SK-N-SH (cell line): Measurements from ENCODE around the gene AAGAB. TPM values are rescaled to one million over a fixed set of nuclear protein-coding genes. Genes with fewer than 3 reads are reported as not detected.

Experiments used
- CTCF ChIA-PET: fragments of 300-600, 350-600 bp; formaldehyde crosslinking; extraction: SDS; loops from one replicate; lab custom pipeline; 2021; lab: Yijun Ruan, JAX
- POLR2A ChIA-PET: fragments of 350-600 bp; sonication (Branson Sonifier 250); formaldehyde crosslinking; extraction: SDS; loops from one replicate; lab custom pipeline; 2020; ENCODE audit warnings: antibody characterized with exemption, inconsistent platforms; lab: Yijun Ruan, JAX
- DNase-seq: peaks from one replicate; pipeline ENCODE4 v3.0.0; 2012
- H2AFZ ChIP-seq: fragments of 200-600 bp; sonication (generic); 2 replicates; pipeline ENCODE4 v1.8.1; 2016; ENCODE audit warnings: antibody characterized with exemption, mild to moderate bottlenecking, low read depth
- H3F3A ChIP-seq: fragments of 200-600 bp; sonication (generic); replicated peaks from 2 replicates; pipeline ENCODE3; 2016; ENCODE audit warnings: antibody characterized with exemption, mild to moderate bottlenecking; ENCODE audit not compliant: insufficient read depth
- H3K27ac ChIP-seq, 2 experiments: fragments of 200-500 bp in 1 of 2; fragments of 200-600 bp in 1 of 2; sonication (Bioruptor generic) in 1 of 2; sonication (generic), shearing (Covaris generic) in 1 of 2; 2 replicates each; pipeline versions ENCODE4 v1.5.1 to v1.6.1; 2014 to 2016; ENCODE audit warnings: low read depth in 2 of 2, inconsistent platforms in 1 of 2, low read length in 1 of 2, mild to moderate bottlenecking in 1 of 2, mixed read lengths in 1 of 2
- H3K27me3 ChIP-seq: fragments of 200-600 bp; sonication (generic), shearing (Covaris generic); 2 replicates; pipeline ENCODE4 v1.6.1; 2016; ENCODE audit warnings: mixed run types; ENCODE audit not compliant: insufficient read depth
- H3K36me3 ChIP-seq, 2 experiments: fragments of 200-500 bp in 1 of 2; fragments of 200-600 bp in 1 of 2; sonication (Bioruptor generic) in 1 of 2; sonication (generic) in 1 of 2; replicated peaks in 1 of 2; 2 replicates each; pipeline versions ENCODE3 to v1.5.1; 2014 to 2016; ENCODE audit warnings: low read length in 1 of 2, mild to moderate bottlenecking in 1 of 2; ENCODE audit not compliant: insufficient read depth in 2 of 2, control insufficient read depth in 1 of 2
- H3K4me1 ChIP-seq, 2 experiments: fragments of 200-500 bp in 1 of 2; fragments of 200-600 bp in 1 of 2; sonication (Bioruptor generic) in 1 of 2; sonication (generic), shearing (Covaris generic) in 1 of 2; 2 replicates each; pipeline versions ENCODE4 v1.5.1 to v1.6.1; 2014 to 2016; ENCODE audit warnings: low read depth in 1 of 2, low read length in 1 of 2, mixed run types in 1 of 2; ENCODE audit not compliant: insufficient read depth in 2 of 2, control insufficient read depth in 1 of 2
- H3K4me2 ChIP-seq: fragments of 200-600 bp; sonication (generic), shearing (Covaris generic); 2 replicates; pipeline ENCODE4 v1.6.1; 2017; ENCODE audit warnings: mixed run types
- H3K4me3 ChIP-seq, 2 experiments: fragments of 200-500 bp in 1 of 2; fragments of 200-600 bp in 1 of 2; sonication (Bioruptor generic) in 1 of 2; sonication (generic), shearing (Covaris generic) in 1 of 2; 2 replicates each; pipeline versions ENCODE4 v1.5.1 to v1.8.1; 2014 to 2016; ENCODE audit warnings: low read depth in 2 of 2, inconsistent platforms in 1 of 2, low read length in 1 of 2, mild to moderate bottlenecking in 1 of 2, mixed read lengths in 1 of 2, moderate library complexity in 1 of 2
- H3K79me2 ChIP-seq: fragments of 200-600 bp; sonication (generic); 2 replicates; pipeline ENCODE4 v1.8.1; 2017; ENCODE audit warnings: mild to moderate bottlenecking; ENCODE audit not compliant: insufficient read depth
- H3K9ac ChIP-seq: fragments of 200-600 bp; sonication (generic); 2 replicates; pipeline ENCODE4 v1.6.1; 2017; ENCODE audit warnings: mixed run types
- H3K9me2 ChIP-seq: fragments of 200-600 bp; sonication (generic); 2 replicates; pipeline ENCODE4 v1.6.1; 2017; ENCODE audit warnings: mixed run types
- H3K9me3 ChIP-seq: fragments of 200-600 bp; sonication (generic); 2 replicates; pipeline ENCODE4 v1.6.1; 2017; ENCODE audit warnings: mixed run types, mild to moderate bottlenecking, moderate library complexity
- H4K20me1 ChIP-seq: fragments of 200-600 bp; sonication (generic); 2 replicates; pipeline ENCODE4 v1.6.1; 2017; ENCODE audit warnings: mild to moderate bottlenecking, mixed run types; ENCODE audit not compliant: insufficient read depth
- ELF1 ChIP-seq: IDR thresholded peaks from 2 replicates; pipeline ENCODE4 v1.4.0; 2012
- FOXJ3 ChIP-seq: sonication (generic); formaldehyde crosslinking; IDR thresholded peaks from 2 replicates; pipeline ENCODE4 v1.5.1; 2020; ENCODE audit warnings: mild to moderate bottlenecking, missing genetic modification reagents
- MEF2A ChIP-seq: IDR thresholded peaks from 2 replicates; pipeline ENCODE4 v1.4.0; 2012; ENCODE audit warnings: low read depth, borderline replicate concordance
- NRF1 ChIP-seq: IDR thresholded peaks from 2 replicates; pipeline ENCODE4 v1.6.1; 2012; ENCODE audit warnings: low read depth, mild to moderate bottlenecking, low read length
- YY1 ChIP-seq: IDR thresholded peaks from 2 replicates; pipeline ENCODE4 v1.4.0; 2012; ENCODE audit warnings: low read depth, mild to moderate bottlenecking
- WGBS: methylation state at CpG from one replicate; pipeline ENCODE4 v1.1.6; 2017; ENCODE audit warnings: low lambda C conversion rate; 5-methylcytosine and 5-hydroxymethylcytosine counted together
- polyA plus RNA-seq, 3 experiments: library from polyadenylated mRNA; depleted of rRNA; stranded (reverse); fragments of >200 nt; gene quantifications; 2 replicates each; pipeline ENCODE4 v1.2.3, GENCODE V29; 2012
- TF ChIP-seq, protein P1 (sequence below): IDR thresholded peaks from 2 replicates; pipeline ENCODE4; 2012
- TF ChIP-seq, protein P2 (sequence below): fragments of 150-350 bp; IDR thresholded peaks from 2 replicates; pipeline ENCODE4 v1.6.1; 2016; ENCODE audit warnings: mild to moderate bottlenecking, low read depth, low read length
- TF ChIP-seq, protein P3 (sequence below): IDR thresholded peaks from 2 replicates; pipeline ENCODE4 v1.4.0; 2012; ENCODE audit warnings: low read depth
- TF ChIP-seq, protein P4 (sequence below): IDR thresholded peaks from 2 replicates; pipeline ENCODE4 v1.6.1; 2012; ENCODE audit warnings: mild to moderate bottlenecking, low read depth, low read length, moderate library complexity
- TF ChIP-seq, protein P5 (sequence below): IDR thresholded peaks from 2 replicates; pipeline ENCODE4 v1.4.0; 2012; ENCODE audit warnings: low read depth, borderline replicate concordance
- TF ChIP-seq, protein P6 (sequence below): IDR thresholded peaks from 2 replicates; pipeline ENCODE4 v1.4.0; 2012; ENCODE audit warnings: low read depth, borderline replicate concordance
- TF ChIP-seq, protein P7 (sequence below): fragments of 200-600 bp; sonication (generic); IDR thresholded peaks from 2 replicates; pipeline ENCODE4 v1.6.1; 2017; ENCODE audit warnings: antibody characterized with exemption, mild to moderate bottlenecking, moderate library complexity

AAGAB gene
- polyA plus RNA-seq, 1 of the 3 experiments (the other 2 are of a cell fraction) = 24.9 TPM

DNA sequence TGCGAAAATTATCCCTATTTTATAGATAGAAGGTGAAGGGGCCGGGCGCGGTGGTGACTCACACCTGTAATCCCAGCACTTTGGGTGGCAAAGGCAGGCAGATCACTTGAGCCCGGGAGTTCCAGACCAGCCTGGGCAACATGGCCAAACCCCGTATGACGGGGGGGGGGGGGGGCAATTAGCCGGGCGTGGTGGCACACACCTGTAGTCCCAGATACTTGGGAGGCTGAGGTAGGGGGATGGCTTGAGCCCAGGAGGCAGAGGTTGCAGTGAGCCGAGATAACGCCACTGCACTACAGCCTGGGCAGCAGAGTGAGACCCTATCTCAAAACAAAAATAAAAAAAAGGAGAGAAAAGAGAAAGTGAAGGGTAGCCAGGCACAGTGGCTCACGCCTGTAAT, 1.4 kb downstream of the AAGAB start:
- Histone ChIP-seq H3K79me2 (peaks cover 63% of the 10 kb centered on the region), H3K27me3 (no peaks in the 10 kb centered on the region), H3K9ac (peak overlapping the region; percentile 97; the same call in 1 of the 2 replicates), H3K4me2 (peak overlapping the region; percentile 78), H3K36me3 (no peaks in the 10 kb centered on the region), H3K27ac (peak overlapping the region in 1 of 2 experiments; percentile 95; a peak in 1 of 4 replicates), H2AFZ (no peak overlapping the region), H3K4me3 (peak overlapping the region; percentile 69 to 96), H4K20me1 (no peaks in the 10 kb centered on the region), H3K9me2 (no peaks in the 10 kb centered on the region), H3F3A (peaks cover 5% of the 10 kb centered on the region), H3K9me3 (no peaks in the 10 kb centered on the region), H3K4me1 (peaks cover 3 to 6% of the 10 kb centered on the region in 2 experiments; a peak in 3 of 4 replicates)
- CTCF ChIA-PET = interaction anchor here (0.6 to 1.7 kb wide), 3 partner anchors 51 to 193 kb away, joined by 3 to 5 read pairs (median 3); no protein-coding TSS in a partner anchor
- POLR2A ChIA-PET = no interaction called here
- 70% methylated on average over 11 of the region's 12 CpGs for WGBS
- DNase-seq = no peak
- TF ChIP-seq, protein P1, sequence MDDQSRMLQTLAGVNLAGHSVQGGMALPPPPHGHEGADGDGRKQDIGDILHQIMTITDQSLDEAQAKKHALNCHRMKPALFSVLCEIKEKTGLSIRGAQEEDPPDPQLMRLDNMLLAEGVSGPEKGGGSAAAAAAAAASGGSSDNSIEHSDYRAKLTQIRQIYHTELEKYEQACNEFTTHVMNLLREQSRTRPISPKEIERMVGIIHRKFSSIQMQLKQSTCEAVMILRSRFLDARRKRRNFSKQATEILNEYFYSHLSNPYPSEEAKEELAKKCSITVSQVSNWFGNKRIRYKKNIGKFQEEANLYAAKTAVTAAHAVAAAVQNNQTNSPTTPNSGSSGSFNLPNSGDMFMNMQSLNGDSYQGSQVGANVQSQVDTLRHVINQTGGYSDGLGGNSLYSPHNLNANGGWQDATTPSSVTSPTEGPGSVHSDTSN = no peak
- no peak for TF ChIP-seq MEF2A
- TF ChIP-seq, protein P2, sequence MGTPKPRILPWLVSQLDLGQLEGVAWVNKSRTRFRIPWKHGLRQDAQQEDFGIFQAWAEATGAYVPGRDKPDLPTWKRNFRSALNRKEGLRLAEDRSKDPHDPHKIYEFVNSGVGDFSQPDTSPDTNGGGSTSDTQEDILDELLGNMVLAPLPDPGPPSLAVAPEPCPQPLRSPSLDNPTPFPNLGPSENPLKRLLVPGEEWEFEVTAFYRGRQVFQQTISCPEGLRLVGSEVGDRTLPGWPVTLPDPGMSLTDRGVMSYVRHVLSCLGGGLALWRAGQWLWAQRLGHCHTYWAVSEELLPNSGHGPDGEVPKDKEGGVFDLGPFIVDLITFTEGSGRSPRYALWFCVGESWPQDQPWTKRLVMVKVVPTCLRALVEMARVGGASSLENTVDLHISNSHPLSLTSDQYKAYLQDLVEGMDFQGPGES = no peak
- TF ChIP-seq FOXJ3 = no peak
- TF ChIP-seq, protein P3, sequence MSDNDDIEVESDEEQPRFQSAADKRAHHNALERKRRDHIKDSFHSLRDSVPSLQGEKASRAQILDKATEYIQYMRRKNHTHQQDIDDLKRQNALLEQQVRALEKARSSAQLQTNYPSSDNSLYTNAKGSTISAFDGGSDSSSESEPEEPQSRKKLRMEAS = no peak
- TF ChIP-seq, protein P4, sequence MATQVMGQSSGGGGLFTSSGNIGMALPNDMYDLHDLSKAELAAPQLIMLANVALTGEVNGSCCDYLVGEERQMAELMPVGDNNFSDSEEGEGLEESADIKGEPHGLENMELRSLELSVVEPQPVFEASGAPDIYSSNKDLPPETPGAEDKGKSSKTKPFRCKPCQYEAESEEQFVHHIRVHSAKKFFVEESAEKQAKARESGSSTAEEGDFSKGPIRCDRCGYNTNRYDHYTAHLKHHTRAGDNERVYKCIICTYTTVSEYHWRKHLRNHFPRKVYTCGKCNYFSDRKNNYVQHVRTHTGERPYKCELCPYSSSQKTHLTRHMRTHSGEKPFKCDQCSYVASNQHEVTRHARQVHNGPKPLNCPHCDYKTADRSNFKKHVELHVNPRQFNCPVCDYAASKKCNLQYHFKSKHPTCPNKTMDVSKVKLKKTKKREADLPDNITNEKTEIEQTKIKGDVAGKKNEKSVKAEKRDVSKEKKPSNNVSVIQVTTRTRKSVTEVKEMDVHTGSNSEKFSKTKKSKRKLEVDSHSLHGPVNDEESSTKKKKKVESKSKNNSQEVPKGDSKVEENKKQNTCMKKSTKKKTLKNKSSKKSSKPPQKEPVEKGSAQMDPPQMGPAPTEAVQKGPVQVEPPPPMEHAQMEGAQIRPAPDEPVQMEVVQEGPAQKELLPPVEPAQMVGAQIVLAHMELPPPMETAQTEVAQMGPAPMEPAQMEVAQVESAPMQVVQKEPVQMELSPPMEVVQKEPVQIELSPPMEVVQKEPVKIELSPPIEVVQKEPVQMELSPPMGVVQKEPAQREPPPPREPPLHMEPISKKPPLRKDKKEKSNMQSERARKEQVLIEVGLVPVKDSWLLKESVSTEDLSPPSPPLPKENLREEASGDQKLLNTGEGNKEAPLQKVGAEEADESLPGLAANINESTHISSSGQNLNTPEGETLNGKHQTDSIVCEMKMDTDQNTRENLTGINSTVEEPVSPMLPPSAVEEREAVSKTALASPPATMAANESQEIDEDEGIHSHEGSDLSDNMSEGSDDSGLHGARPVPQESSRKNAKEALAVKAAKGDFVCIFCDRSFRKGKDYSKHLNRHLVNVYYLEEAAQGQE = no peak
- no peak for TF ChIP-seq YY1

DNA sequence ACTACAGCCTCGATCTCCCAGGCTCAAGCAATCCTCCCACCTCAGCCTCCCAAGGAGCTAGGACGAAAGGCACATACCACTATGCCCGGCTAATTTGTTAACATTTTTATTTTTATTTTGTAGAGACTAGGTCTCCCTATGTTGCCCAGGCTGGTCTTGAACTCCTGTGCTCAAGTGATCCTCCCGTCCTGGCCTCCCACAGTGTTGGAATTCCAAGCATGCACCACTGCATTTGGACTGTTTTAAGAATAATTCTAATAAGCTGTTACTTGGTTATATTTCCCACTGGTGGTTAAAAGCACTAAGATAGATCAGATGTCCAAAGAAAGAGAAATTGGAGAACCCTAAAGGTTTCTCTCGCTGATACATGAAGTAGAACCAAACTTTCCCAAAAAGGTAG, 3.1 kb downstream of the AAGAB start:
- Histone ChIP-seq H3K27ac (no peak overlapping the region), H3K36me3 (peaks cover 0 to 9% of the 10 kb centered on the region in 2 experiments), H3K4me2 (no peak overlapping the region), H3K9me2 (no peaks in the 10 kb centered on the region), H3K79me2 (peaks cover 81% of the 10 kb centered on the region), H3F3A (peaks cover 5% of the 10 kb centered on the region), H3K27me3 (no peaks in the 10 kb centered on the region), H2AFZ (no peak overlapping the region), H4K20me1 (no peaks in the 10 kb centered on the region), H3K9ac (no peak overlapping the region), H3K4me3 (no peak overlapping the region), H3K4me1 (peaks cover 3 to 6% of the 10 kb centered on the region in 2 experiments; a peak in 3 of 4 replicates), H3K9me3 (no peaks in the 10 kb centered on the region)
- TF ChIP-seq ELF1 (no peak), NRF1 (no peak)
- TF ChIP-seq, protein P5, sequence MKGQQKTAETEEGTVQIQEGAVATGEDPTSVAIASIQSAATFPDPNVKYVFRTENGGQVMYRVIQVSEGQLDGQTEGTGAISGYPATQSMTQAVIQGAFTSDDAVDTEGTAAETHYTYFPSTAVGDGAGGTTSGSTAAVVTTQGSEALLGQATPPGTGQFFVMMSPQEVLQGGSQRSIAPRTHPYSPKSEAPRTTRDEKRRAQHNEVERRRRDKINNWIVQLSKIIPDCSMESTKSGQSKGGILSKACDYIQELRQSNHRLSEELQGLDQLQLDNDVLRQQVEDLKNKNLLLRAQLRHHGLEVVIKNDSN = no peak
- TF ChIP-seq, protein P6, sequence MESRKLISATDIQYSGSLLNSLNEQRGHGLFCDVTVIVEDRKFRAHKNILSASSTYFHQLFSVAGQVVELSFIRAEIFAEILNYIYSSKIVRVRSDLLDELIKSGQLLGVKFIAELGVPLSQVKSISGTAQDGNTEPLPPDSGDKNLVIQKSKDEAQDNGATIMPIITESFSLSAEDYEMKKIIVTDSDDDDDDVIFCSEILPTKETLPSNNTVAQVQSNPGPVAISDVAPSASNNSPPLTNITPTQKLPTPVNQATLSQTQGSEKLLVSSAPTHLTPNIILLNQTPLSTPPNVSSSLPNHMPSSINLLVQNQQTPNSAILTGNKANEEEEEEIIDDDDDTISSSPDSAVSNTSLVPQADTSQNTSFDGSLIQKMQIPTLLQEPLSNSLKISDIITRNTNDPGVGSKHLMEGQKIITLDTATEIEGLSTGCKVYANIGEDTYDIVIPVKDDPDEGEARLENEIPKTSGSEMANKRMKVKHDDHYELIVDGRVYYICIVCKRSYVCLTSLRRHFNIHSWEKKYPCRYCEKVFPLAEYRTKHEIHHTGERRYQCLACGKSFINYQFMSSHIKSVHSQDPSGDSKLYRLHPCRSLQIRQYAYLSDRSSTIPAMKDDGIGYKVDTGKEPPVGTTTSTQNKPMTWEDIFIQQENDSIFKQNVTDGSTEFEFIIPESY = no peak
- TF ChIP-seq, protein P2 = no peak
- TF ChIP-seq, protein P7, sequence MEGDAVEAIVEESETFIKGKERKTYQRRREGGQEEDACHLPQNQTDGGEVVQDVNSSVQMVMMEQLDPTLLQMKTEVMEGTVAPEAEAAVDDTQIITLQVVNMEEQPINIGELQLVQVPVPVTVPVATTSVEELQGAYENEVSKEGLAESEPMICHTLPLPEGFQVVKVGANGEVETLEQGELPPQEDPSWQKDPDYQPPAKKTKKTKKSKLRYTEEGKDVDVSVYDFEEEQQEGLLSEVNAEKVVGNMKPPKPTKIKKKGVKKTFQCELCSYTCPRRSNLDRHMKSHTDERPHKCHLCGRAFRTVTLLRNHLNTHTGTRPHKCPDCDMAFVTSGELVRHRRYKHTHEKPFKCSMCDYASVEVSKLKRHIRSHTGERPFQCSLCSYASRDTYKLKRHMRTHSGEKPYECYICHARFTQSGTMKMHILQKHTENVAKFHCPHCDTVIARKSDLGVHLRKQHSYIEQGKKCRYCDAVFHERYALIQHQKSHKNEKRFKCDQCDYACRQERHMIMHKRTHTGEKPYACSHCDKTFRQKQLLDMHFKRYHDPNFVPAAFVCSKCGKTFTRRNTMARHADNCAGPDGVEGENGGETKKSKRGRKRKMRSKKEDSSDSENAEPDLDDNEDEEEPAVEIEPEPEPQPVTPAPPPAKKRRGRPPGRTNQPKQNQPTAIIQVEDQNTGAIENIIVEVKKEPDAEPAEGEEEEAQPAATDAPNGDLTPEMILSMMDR = no peak
- CTCF ChIA-PET = interaction anchor here (0.7 to 2.0 kb wide), 5 partner anchors 10 to 305 kb away, joined by 3 to 7 read pairs (median 4); no protein-coding TSS in a partner anchor
- WGBS = 87% methylated on average over 5 of the region's 5 CpGs
- POLR2A ChIA-PET = no interaction called here
- no peak for DNase-seq
